Measurements from ENCODE around the gene RNF44. TPM values are rescaled to one million over a fixed set of nuclear protein-coding genes. Genes with fewer than 3 reads are reported as not detected.

The RNF44 gene
- total RNA-seq, 1 experiment from 2014 or later, result 172 TPM

DNA sequence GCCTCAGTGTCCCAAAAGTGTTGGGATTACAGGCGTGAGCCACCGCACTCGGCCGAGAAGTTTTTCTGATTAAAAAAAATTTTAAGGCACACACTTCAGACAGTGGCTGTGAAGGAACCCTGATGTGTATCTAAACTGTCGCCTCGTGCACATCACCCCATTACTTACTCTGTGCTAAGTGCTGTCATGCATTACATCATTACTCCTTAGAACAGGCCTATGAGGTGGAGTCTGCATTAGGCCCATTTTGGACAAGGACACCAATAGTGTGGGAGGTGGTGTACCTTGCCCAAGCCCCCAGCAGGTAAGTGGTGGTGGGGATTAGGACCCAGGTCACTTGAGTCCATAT, 8.2 kb upstream of the RNF44 start:
- no peak overlapping the region for H3K27ac Mint-ChIP-seq
- peaks cover 12% of the 10 kb centered on the region; the same call in 1 of the 2 replicates for H3K4me1 ChIP-seq (ENCODE audit: insufficient read depth, low read length)
- no peak overlapping the region for H3K27ac ChIP-seq (ENCODE audit: insufficient read length, low read depth, low read length)
- H3K9ac ChIP-seq (ENCODE audit: extremely low read depth, insufficient read length, low read length), result no peak overlapping the region
- peaks cover 0 to 2% (median 2%) of the 10 kb centered on the region in 3 experiments; a peak in 3 of 7 replicates for H3K36me3 Mint-ChIP-seq (ENCODE audit: insufficient read depth in 1 of 3, low read depth in 3 of 3)
- no peak overlapping the region for H2BK120ac ChIP-seq (ENCODE audit: low read depth, low read length, poor library complexity, severe bottlenecking)
- H3K14ac ChIP-seq (ENCODE audit: insufficient read depth, low read length), result no peak overlapping the region
- H3K23me2 ChIP-seq (ENCODE audit: insufficient read length, low read depth, low read length, poor library complexity, severe bottlenecking), result peaks cover 12% of the 10 kb centered on the region
- no peaks in the 10 kb centered on the region for H3K9me3 Mint-ChIP-seq
- no peak overlapping the region for H3K18ac ChIP-seq (ENCODE audit: insufficient read length, low read depth, low read length)
- no peak overlapping the region for H3K4me3 Mint-ChIP-seq
- no CpG with 5 or more reads among the region's 6 CpGs for WGBS (ENCODE audit: extremely low coverage, insufficient read length, low lambda C conversion rate)
- H3K79me2 ChIP-seq (ENCODE audit: insufficient read depth, low read length), result no peaks in the 10 kb centered on the region
- no peak overlapping the region for H3K4me2 ChIP-seq (ENCODE audit: insufficient read depth, insufficient read length, low read length)
- H2BK12ac ChIP-seq (ENCODE audit: insufficient read length, low read depth, low read length), result no peak overlapping the region
- H3T11ph ChIP-seq (ENCODE audit: low read length), result no peak overlapping the region
- no peak overlapping the region for H3K23ac ChIP-seq (ENCODE audit: insufficient read length, low read depth, low read length)
- DNase-seq, result no peak
- H3K4me1 Mint-ChIP-seq, result peaks cover 28 to 30% of the 10 kb centered on the region in 2 experiments
- no peak overlapping the region for H3K56ac ChIP-seq (ENCODE audit: insufficient read length, low read depth, low read length)
- H4K20me1 ChIP-seq (ENCODE audit: control insufficient read depth, insufficient read depth, insufficient read length), result peaks cover 2% of the 10 kb centered on the region
- no peak overlapping the region for H4K5ac ChIP-seq (ENCODE audit: insufficient read length, low read depth, low read length)
- H2BK15ac ChIP-seq (ENCODE audit: low read depth, low read length), result no peak overlapping the region
- H3K79me1 ChIP-seq (ENCODE audit: insufficient read depth, low read depth, low read length, poor library complexity, severe bottlenecking), result no peaks in the 10 kb centered on the region
- peaks cover 1% of the 10 kb centered on the region; the same call in 1 of the 2 replicates for H3K27me3 Mint-ChIP-seq (ENCODE audit: low read depth)
- H2BK5ac ChIP-seq (ENCODE audit: insufficient read length, low read length), result no peak overlapping the region
- no peak overlapping the region for H4K8ac ChIP-seq (replicated peaks; ENCODE audit: insufficient read length, low read depth, low read length)
- H2AFZ ChIP-seq (ENCODE audit: low read length), result no peak overlapping the region
- no peaks in the 10 kb centered on the region for H3K27me3 ChIP-seq (ENCODE audit: insufficient read depth, low read length)
- TF ChIP-seq, protein P1, sequence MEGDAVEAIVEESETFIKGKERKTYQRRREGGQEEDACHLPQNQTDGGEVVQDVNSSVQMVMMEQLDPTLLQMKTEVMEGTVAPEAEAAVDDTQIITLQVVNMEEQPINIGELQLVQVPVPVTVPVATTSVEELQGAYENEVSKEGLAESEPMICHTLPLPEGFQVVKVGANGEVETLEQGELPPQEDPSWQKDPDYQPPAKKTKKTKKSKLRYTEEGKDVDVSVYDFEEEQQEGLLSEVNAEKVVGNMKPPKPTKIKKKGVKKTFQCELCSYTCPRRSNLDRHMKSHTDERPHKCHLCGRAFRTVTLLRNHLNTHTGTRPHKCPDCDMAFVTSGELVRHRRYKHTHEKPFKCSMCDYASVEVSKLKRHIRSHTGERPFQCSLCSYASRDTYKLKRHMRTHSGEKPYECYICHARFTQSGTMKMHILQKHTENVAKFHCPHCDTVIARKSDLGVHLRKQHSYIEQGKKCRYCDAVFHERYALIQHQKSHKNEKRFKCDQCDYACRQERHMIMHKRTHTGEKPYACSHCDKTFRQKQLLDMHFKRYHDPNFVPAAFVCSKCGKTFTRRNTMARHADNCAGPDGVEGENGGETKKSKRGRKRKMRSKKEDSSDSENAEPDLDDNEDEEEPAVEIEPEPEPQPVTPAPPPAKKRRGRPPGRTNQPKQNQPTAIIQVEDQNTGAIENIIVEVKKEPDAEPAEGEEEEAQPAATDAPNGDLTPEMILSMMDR (conservative IDR thresholded peaks at IDR 0.05), result no peak
- no peak overlapping the region for H2AK5ac ChIP-seq (ENCODE audit: insufficient read length, low read length)
- no peaks in the 10 kb centered on the region for H3K9me3 ChIP-seq (ENCODE audit: control insufficient read depth, low read depth, low read length)
- no peak overlapping the region for H3K4ac ChIP-seq (ENCODE audit: low read depth, low read length)
- H4K91ac ChIP-seq (ENCODE audit: insufficient read length, low read depth, low read length), result no peak overlapping the region
- H2BK20ac ChIP-seq (ENCODE audit: low read depth, low read length, poor library complexity, severe bottlenecking), result no peak overlapping the region

All from H9 (cell line).